Pancreas (tissue), 10 donors: Measurements from ENCODE around the gene RAB30. TPM values are rescaled to one million over a fixed set of nuclear protein-coding genes. Genes with fewer than 3 reads are reported as not detected.
"Not testable (repeated sequence)": the region's sequence is repeated elsewhere in the genome, so short reads cannot be mapped to it uniquely, and the experiment has no call there.

Experiments
- ATAC-seq, 4 donors: fragments of 200-7000 bp; cut with Tn5 transposase; one replicate each; pipeline versions ENCODE4 v1.8.0 to v1.9.1; 2020; ENCODE audit warnings: mild to moderate bottlenecking in 4 of 4, moderate library complexity in 4 of 4
- DNase-seq, 6 donors: peaks; one replicate each; pipeline ENCODE4 v3.0.0-alpha.2; 2020
- FAIRE-seq: peaks from 2 replicates; lab custom pipeline; 2012; peaks lifted over from hg19 to GRCh38; lab: Jason Lieb, UNC
- H3K27ac ChIP-seq, 4 donors: fragments of 200-600 bp; sonication (generic); 1 replicate in 3 of 4; 2 replicates in 1 of 4; pipeline versions ENCODE4 v1.5.0 to v1.8.0; 2020
- H3K27me3 ChIP-seq, 4 donors: fragments of 200-600 bp; one replicate each; pipeline ENCODE4 v1.8.0; 2021
- H3K36me3 ChIP-seq, 3 donors: fragments of 200-600 bp; sonication (generic) in 1 of 3; one replicate each; pipeline versions ENCODE4 v1.5.0 to v1.8.0; 2020 to 2021
- H3K4me1 ChIP-seq, 3 donors: fragments of 200-600 bp; one replicate each; pipeline ENCODE4 v1.8.0; 2021
- H3K4me3 ChIP-seq, 4 donors: fragments of 200-600 bp; sonication (generic) in 2 of 4; one replicate each; pipeline versions ENCODE4 v1.5.0 to v1.8.0; 2020 to 2021
- H3K9me3 ChIP-seq, 4 donors: fragments of 200-600 bp; one replicate each; pipeline ENCODE4 v1.8.0; 2021
- CTCF ChIP-seq, 4 donors: fragments of 200-600 bp; sonication (generic) in 3 of 4; IDR thresholded peaks; one replicate each; pipeline versions ENCODE4 v1.5.0 to v1.8.0; 2021; ENCODE audit warnings: antibody characterized with exemption in 4 of 4
- WGBS, 2 donors: extraction: QIAGEN DNeasy Blood & Tissue Kit; methylation state at CpG; one replicate each; pipeline ENCODE4 v1.1.7; 2013; 5-methylcytosine and 5-hydroxymethylcytosine counted together
- intact Hi-C, 3 donors: fragments of 100-400 bp; cut with DNase I; formaldehyde crosslinking; loops; one replicate each; pipeline versions ENCODE4 v1.11.1 to v1.14.2; 2022
- polyA plus RNA-seq, 2 donors: library from polyadenylated mRNA; stranded (reverse); fragments of 200-250 nt; gene quantifications; one replicate each; pipeline ENCODE4 v1.2.3, GENCODE V29; 2013
- total RNA-seq, 6 donors: library from RNA; stranded (reverse); fragmentation: NEBNext Ultra II Directional in 4 of 6; extraction: Animal tissue kit (Norgen Biotek cat#: 25700) in 4 of 6; gene quantifications; one replicate each; pipeline versions ENCODE4 v1.2.1 to v1.2.4, GENCODE V29; 2021 to 2023
- donor health status: healthy with polysubstance abuse.
- donor health status: DM: no; HTN: no; CAD: no; lungs with moderate emphysema.
- donor health status: DM: no; HTN: no; CAD: no.
- donor health status: control.
- donor health status: control.
- donor health status: Bipolar disorder and iron deficiency.
- donor health status: DM: yes; HTN: yes; CAD: no.
- donor health status: DM: no; HTN: no; CAD: no.
- donor health status: DM: no; HTN: no; CAD: no.
- donor health status: DM: yes; HTN: yes; CAD: no.

RAB30 gene
- total and polyA plus RNA-seq, 8 donors: 1.0 to 6.7 (median 4.9) TPM

GRCh38 chr11:82960779-82961143 lies 110.9 kb downstream of the RAB30 start:
- H3K27me3 ChIP-seq: no peaks in the 10 kb centered on the region
- TF ChIP-seq CTCF (IDR thresholded peaks at IDR 0.05): no peak
- no peaks in the 10 kb centered on the region for H3K36me3 ChIP-seq
- no peak for DNase-seq
- FAIRE-seq: no peak
- H3K9me3 ChIP-seq: no peaks in the 10 kb centered on the region
- intact Hi-C loops: no loop called here
- H3K4me1 ChIP-seq: no peaks in the 10 kb centered on the region
- no peak overlapping the region for H3K27ac ChIP-seq
- no peak overlapping the region for H3K4me3 ChIP-seq
- 61 to 82% methylated on average over 2 of the region's 2 CpGs for WGBS, 2 donors
- ATAC-seq: no peak

GRCh38 chr11:82959987-82960778 lies 111.5 kb downstream of the RAB30 start:
- TF ChIP-seq CTCF (IDR thresholded peaks at IDR 0.05): no peak
- ATAC-seq: no peak
- intact Hi-C loops: no loop called here
- FAIRE-seq: no peak
- no peak overlapping the region for H3K4me3 ChIP-seq
- H3K36me3 ChIP-seq: no peaks in the 10 kb centered on the region
- H3K9me3 ChIP-seq: no peaks in the 10 kb centered on the region
- WGBS, 2 donors: 70 to 78% methylated on average over 5 of the region's 5 CpGs
- H3K27me3 ChIP-seq: no peaks in the 10 kb centered on the region
- H3K4me1 ChIP-seq: no peaks in the 10 kb centered on the region
- H3K27ac ChIP-seq: no peak overlapping the region
- no peak for DNase-seq

- H3K4me1 ChIP-seq, H3K9me3 ChIP-seq, H3K27me3 ChIP-seq, H3K27ac ChIP-seq, intact Hi-C loops, DNase-seq, FAIRE-seq, H3K36me3 ChIP-seq, H3K4me3 ChIP-seq, ATAC-seq: not testable (repeated sequence)
- 64 to 70% methylated on average over 9 of the region's 9 CpGs for WGBS, 2 donors
Observed at GRCh38 chr11:82955736-82956453, 115.8 kb downstream of the RAB30 start.

GRCh38 chr11:82950502-82950901 lies 121.2 kb downstream of the RAB30 start:
- H3K27ac ChIP-seq, FAIRE-seq, H3K4me1 ChIP-seq, H3K27me3 ChIP-seq, ATAC-seq, H3K4me3 ChIP-seq, H3K9me3 ChIP-seq, H3K36me3 ChIP-seq, intact Hi-C loops, DNase-seq: not testable (repeated sequence)
- 80 to 93% methylated on average over 2 of the region's 2 CpGs for WGBS, 2 donors

- FAIRE-seq (no peak), ATAC-seq (no peak), DNase-seq (no peak)
- Histone ChIP-seq H3K9me3 (no peaks in the 10 kb centered on the region), H3K4me1 (no peaks in the 10 kb centered on the region), H3K27ac (no peak overlapping the region), H3K36me3 (no peaks in the 10 kb centered on the region), H3K4me3 (no peak overlapping the region), H3K27me3 (no peaks in the 10 kb centered on the region)
- TF ChIP-seq CTCF (IDR thresholded peaks at IDR 0.05): no peak
- intact Hi-C loops: no loop called here
Observed at GRCh38 chr11:82949352-82949751, 122.3 kb downstream of the RAB30 start.

- no peak for TF ChIP-seq CTCF (IDR thresholded peaks at IDR 0.05)
- Histone ChIP-seq H3K36me3 (no peaks in the 10 kb centered on the region), H3K4me3 (no peak overlapping the region), H3K27ac (no peak overlapping the region), H3K9me3 (no peaks in the 10 kb centered on the region), H3K4me1 (no peaks in the 10 kb centered on the region), H3K27me3 (no peaks in the 10 kb centered on the region)
- FAIRE-seq: no peak
- intact Hi-C loops: no loop called here
- DNase-seq: peak in 1 of 6 donors; percentile 37
- no peak for ATAC-seq
Observed at GRCh38 chr11:82945682-82946081, 126.0 kb downstream of the RAB30 start.

GRCh38 chr11:82945041-82945440 lies 126.7 kb downstream of the RAB30 start:
- 56 to 60% methylated on average over 1 of the region's 1 CpG for WGBS, 2 donors
- ATAC-seq, H3K9me3 ChIP-seq, H3K27ac ChIP-seq, H3K4me3 ChIP-seq, DNase-seq, intact Hi-C loops, H3K36me3 ChIP-seq, H3K27me3 ChIP-seq, FAIRE-seq, H3K4me1 ChIP-seq: not testable (repeated sequence)
